OCI-LY3 (cell line): ENCODE measurements around the gene ULK1.
"Not testable (repeated sequence)": the region's sequence is repeated elsewhere in the genome, so short reads cannot be mapped to it uniquely, and the experiment has no call there.

Source experiments
- H2AFZ ChIP-seq: fragments of 200-600, 300-600 bp; shearing (Covaris generic); 2 replicates; pipeline ENCODE4 v1.6.0; 2014; ENCODE audit warnings: antibody characterized with exemption, low read depth, low read length
- H3K27ac ChIP-seq: fragments of 200-600, 300-600 bp; sonication (generic); 2 replicates; pipeline ENCODE4 v1.5.1; 2014; ENCODE audit warnings: mild to moderate bottlenecking, low read length, moderate library complexity, mixed read lengths
- H3K27me3 ChIP-seq: fragments of 200-600, 300-600 bp; sonication (generic); 2 replicates; pipeline ENCODE4 v1.6.1; 2014; ENCODE audit warnings: low read depth, low read length, mixed read lengths
- H3K36me3 ChIP-seq: fragments of 200-600, 300-600 bp; sonication (generic); replicated peaks from 2 replicates; pipeline ENCODE3; 2014; ENCODE audit warnings: low read depth, low read length, mixed read lengths
- H3K4me1 ChIP-seq: fragments of 300-600, 200-600 bp; sonication (generic); 2 replicates; pipeline ENCODE4 v1.6.1; 2014; ENCODE audit warnings: low read length, mixed read lengths
- H3K4me2 ChIP-seq: fragments of 200-600, 300-600 bp; sonication (generic); 2 replicates; pipeline ENCODE4 v1.6.1; 2014; ENCODE audit warnings: low read length, mixed read lengths
- H3K4me3 ChIP-seq: fragments of 300-600, 200-600 bp; sonication (generic); 2 replicates; pipeline ENCODE4 v1.5.1; 2014; ENCODE audit warnings: antibody characterized with exemption, mild to moderate bottlenecking, low read length, moderate library complexity
- H3K79me2 ChIP-seq: fragments of 300-600, 200-600 bp; shearing (Covaris generic); 2 replicates; pipeline ENCODE4 v1.6.1; 2014; ENCODE audit warnings: mild to moderate bottlenecking, low read length, mixed read lengths
- H3K9ac ChIP-seq: fragments of 300-600, 200-600 bp; shearing (Covaris generic); 2 replicates; pipeline ENCODE4 v1.6.0; 2014; ENCODE audit warnings: mild to moderate bottlenecking, low read length, moderate library complexity
- H3K9me3 ChIP-seq: fragments of 200-600, 300-600 bp; shearing (Covaris generic); 2 replicates; pipeline ENCODE4 v1.6.1; 2014; ENCODE audit warnings: low read length, mixed read lengths; ENCODE audit not compliant: insufficient read depth
- H4K20me1 ChIP-seq: fragments of 200-600, 300-600 bp; sonication (generic); 2 replicates; pipeline ENCODE4 v1.6.1; 2016; ENCODE audit warnings: low read length, mixed read lengths; ENCODE audit not compliant: insufficient read depth
- EZH2phosphoT487 ChIP-seq: fragments of 200-600 bp; shearing (Covaris generic); IDR thresholded peaks from 2 replicates; pipeline ENCODE4 v1.6.1; 2018; ENCODE audit warnings: antibody characterized with exemption, mixed run types, low read depth
- TF ChIP-seq, protein P1 (sequence below): fragments of 200-600, 300-600 bp; sonication (generic); IDR thresholded peaks from 2 replicates; pipeline ENCODE4 v1.5.1; 2014; ENCODE audit warnings: antibody characterized with exemption, low read length, low read depth

ULK1 gene

DNA sequence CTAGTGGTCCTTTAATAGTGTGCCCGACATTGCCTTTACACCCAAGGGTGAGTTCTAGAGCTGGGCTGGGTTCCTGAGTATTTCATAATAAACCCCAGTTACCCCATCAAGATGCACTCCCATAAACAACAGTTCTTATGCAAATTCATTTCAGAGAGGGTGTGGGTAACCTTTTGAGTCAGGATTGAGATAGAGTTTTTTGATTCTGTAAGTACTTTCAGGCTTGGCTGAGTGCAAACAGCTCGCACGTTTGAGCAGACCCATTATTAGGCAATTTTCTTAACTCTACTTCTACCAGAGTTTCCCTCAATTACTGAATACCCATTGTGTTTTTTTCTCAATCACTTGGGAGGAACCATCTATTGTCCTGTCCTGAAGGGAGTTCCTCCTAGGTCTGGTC is 16.0 kb upstream of the ULK1 start:
- H2AFZ ChIP-seq = not testable (repeated sequence)

DNA sequence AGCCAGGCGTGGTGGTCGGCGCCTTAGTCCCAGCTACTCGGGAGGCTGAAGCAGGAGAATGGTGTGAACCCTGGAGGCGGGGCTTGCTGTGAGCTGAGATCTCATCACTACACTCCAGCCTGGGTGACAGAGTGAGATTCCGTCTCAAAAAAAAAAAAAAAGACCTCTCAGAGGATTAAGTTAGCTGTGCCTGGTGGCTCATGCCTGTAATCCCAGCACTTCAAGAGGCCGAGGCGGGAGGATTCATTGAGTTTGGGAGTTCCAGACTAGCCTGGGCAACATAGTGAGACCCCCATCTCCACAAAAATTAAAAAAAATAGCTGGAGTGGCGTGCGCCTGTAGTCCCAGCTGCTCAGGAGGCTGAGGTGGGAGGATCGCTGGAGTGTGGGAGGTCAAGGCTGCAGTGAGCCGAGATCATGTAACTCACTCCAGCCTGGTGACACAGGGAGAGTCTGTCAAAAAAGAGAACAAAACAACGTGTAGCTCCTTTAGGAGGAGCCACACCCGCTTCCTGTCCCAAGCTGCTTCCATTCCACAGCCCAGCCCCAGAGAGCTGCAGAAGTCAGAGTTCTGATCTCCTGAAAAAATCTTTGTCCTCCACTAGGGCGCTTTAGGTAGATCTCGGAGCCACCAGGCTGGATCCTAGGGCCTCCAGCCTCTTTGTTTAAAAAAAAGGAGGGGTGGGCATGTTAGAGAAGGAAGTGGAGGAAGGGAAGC is 11.5 kb upstream of the ULK1 start:
- no peak overlapping the region for H3K4me2 ChIP-seq

More for the DNA sequence above, 16.0 kb upstream of the ULK1 start:
- H3K36me3 ChIP-seq, H3K9me3 ChIP-seq, H3K79me2 ChIP-seq, H3K9ac ChIP-seq, H3K27ac ChIP-seq, H3K4me2 ChIP-seq, H4K20me1 ChIP-seq, H3K4me1 ChIP-seq, H3K4me3 ChIP-seq: not testable (repeated sequence)
- peaks cover 19% of the 10 kb centered on the region for H3K27me3 ChIP-seq

DNA sequence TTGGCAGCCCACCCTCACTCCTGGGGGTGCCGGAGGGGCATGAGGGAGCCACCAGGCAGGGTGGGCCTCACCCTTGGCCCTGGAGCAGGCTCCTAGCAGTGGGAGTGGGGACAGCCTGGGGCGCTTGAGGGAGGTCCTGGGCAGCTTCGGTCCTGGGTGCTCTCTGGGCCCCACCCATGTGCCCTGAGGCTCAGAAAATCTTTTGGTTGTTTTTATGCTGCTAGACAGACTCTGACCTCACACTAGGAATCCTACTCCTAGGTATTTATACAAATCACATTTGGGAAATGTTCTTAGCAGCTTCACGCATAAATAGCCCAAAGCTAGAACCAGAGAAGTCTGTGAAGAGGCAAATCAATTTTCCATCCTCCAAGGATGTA is 10.9 kb upstream of the ULK1 start:
- Histone ChIP-seq H2AFZ (no peak overlapping the region), H3K36me3 (no peaks in the 10 kb centered on the region), H3K4me3 (no peak overlapping the region), H3K79me2 (no peaks in the 10 kb centered on the region), H4K20me1 (no peaks in the 10 kb centered on the region), H3K27me3 (peaks cover 11% of the 10 kb centered on the region), H3K4me1 (no peaks in the 10 kb centered on the region), H3K27ac (no peak overlapping the region), H3K9me3 (no peaks in the 10 kb centered on the region), H3K9ac (no peak overlapping the region), H3K4me2 (no peak overlapping the region)
- TF ChIP-seq, protein P1, sequence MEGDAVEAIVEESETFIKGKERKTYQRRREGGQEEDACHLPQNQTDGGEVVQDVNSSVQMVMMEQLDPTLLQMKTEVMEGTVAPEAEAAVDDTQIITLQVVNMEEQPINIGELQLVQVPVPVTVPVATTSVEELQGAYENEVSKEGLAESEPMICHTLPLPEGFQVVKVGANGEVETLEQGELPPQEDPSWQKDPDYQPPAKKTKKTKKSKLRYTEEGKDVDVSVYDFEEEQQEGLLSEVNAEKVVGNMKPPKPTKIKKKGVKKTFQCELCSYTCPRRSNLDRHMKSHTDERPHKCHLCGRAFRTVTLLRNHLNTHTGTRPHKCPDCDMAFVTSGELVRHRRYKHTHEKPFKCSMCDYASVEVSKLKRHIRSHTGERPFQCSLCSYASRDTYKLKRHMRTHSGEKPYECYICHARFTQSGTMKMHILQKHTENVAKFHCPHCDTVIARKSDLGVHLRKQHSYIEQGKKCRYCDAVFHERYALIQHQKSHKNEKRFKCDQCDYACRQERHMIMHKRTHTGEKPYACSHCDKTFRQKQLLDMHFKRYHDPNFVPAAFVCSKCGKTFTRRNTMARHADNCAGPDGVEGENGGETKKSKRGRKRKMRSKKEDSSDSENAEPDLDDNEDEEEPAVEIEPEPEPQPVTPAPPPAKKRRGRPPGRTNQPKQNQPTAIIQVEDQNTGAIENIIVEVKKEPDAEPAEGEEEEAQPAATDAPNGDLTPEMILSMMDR = no peak
- TF ChIP-seq EZH2phosphoT487 = no peak

More for the DNA sequence above, 11.5 kb upstream of the ULK1 start:
- TF ChIP-seq EZH2phosphoT487 = no peak
- TF ChIP-seq, protein P1 = no peak
- Histone ChIP-seq H3K79me2 (no peaks in the 10 kb centered on the region), H3K9me3 (no peaks in the 10 kb centered on the region), H2AFZ (no peak overlapping the region), H3K9ac (no peak overlapping the region), H3K27me3 (peaks cover 16% of the 10 kb centered on the region), H3K4me1 (no peaks in the 10 kb centered on the region), H3K27ac (no peak overlapping the region), H3K4me3 (no peak overlapping the region), H4K20me1 (no peaks in the 10 kb centered on the region), H3K36me3 (no peaks in the 10 kb centered on the region)

DNA sequence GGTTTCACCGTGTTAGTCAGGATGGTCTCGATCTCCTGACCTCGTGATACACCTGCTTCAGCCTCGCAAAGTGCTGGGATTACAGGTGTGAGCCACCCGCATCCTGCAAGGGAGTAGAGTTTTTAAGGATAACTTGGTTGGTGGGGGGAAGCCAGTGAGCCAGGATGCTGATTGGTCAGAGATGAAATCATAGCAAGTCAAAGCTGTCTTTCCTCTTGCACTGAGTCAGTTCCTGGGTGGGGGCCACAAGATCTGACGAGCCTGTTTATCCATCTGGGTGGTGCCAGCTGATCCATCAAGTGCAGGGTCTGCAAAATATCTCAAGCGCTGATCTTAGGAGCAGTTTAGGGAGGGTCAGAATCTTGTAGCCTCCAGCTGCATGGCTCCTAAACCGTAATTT is 9.3 kb upstream of the ULK1 start:
- not testable (repeated sequence) for H3K36me3 ChIP-seq, H4K20me1 ChIP-seq, H2AFZ ChIP-seq, H3K27ac ChIP-seq, H3K9ac ChIP-seq, H3K9me3 ChIP-seq, H3K27me3 ChIP-seq, H3K4me3 ChIP-seq, H3K4me1 ChIP-seq, H3K79me2 ChIP-seq, H3K4me2 ChIP-seq

DNA sequence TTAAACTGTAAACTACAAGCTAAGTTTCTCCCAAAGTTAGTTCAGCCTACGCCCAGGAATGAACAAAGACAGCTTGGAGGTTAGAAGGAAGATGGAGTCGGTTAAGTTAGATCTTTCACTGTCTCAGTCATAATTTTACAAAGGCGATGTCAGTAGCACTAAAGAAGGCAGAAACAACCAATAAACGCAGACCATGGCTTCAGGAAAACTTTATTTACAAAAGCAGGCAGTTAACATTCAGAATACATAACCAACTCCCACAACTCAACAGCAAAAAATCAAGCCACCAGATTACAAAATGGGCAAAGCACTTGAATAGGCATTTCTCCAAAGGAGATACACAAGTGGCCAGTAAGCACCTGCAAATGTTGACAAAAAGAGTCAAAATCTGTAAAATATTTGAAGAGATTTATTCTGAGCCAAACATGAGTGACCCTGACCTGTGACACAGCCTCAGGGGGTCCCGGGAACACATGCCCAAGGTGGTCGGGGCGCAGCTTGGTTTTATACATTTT is 8.8 kb upstream of the ULK1 start:
- no peak overlapping the region for H3K4me3 ChIP-seq
- H3K27me3 ChIP-seq = no peaks in the 10 kb centered on the region
- H2AFZ ChIP-seq = no peak overlapping the region
- H3K36me3 ChIP-seq = no peaks in the 10 kb centered on the region
- H4K20me1 ChIP-seq = no peaks in the 10 kb centered on the region
- H3K9ac ChIP-seq = no peak overlapping the region
- H3K27ac ChIP-seq = no peak overlapping the region
- H3K4me1 ChIP-seq = no peaks in the 10 kb centered on the region
- H3K4me2 ChIP-seq = no peak overlapping the region
- no peaks in the 10 kb centered on the region for H3K79me2 ChIP-seq
- H3K9me3 ChIP-seq = no peaks in the 10 kb centered on the region
- TF ChIP-seq EZH2phosphoT487 = no peak

DNA sequence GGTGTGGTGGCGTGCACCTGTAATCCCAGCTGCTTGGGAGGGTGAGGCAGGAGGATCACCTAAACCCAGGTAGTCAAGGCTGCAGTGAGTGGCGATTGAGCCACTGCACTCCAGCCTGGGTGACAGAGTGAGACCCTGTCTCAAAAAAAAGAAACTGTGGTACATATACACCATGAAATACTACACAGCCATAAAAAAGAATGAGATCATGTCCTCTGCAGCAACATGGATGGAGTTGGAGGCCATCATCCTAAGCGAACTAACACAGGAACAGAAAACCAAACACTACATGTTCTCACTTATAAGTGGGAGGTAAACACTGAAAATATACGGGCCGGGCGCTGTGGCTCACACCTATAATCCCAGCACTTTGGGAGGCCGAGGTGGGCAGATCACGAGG is 2.7 kb upstream of the ULK1 start:
- H3K79me2 ChIP-seq = peaks cover 10% of the 10 kb centered on the region
- not testable (repeated sequence) for H3K4me2 ChIP-seq, H3K9me3 ChIP-seq, H3K9ac ChIP-seq, H3K27ac ChIP-seq, H2AFZ ChIP-seq, H3K36me3 ChIP-seq, H3K4me3 ChIP-seq, H3K27me3 ChIP-seq
- H3K4me1 ChIP-seq = peaks cover 11% of the 10 kb centered on the region
- peaks cover 12% of the 10 kb centered on the region for H4K20me1 ChIP-seq
